B cell (primary cell): Measurements from ENCODE around the gene FHIT. TPM values are rescaled to one million over a fixed set of nuclear protein-coding genes. Genes with fewer than 3 reads are reported as not detected.

Experiments
- ATAC-seq: fragments of 200-7000 bp; cut with Tn5 transposase; one replicate; pipeline ENCODE4 v1.10.0; 2021; ENCODE audit warnings: low read depth, mild to moderate bottlenecking, moderate number of reproducible peaks, moderate library complexity
- CTCF ChIA-PET: fragments of 350-600 bp; sonication (Branson Sonifier 250); formaldehyde crosslinking; loops from one replicate; lab custom pipeline; 2021; ENCODE audit warnings: antibody characterized with exemption, inconsistent platforms; lab: Charles Lee
- POLR2A ChIA-PET: fragments of 350-600 bp; sonication (Branson Sonifier 250); formaldehyde crosslinking; loops from one replicate; lab custom pipeline; 2021; ENCODE audit warnings: antibody characterized with exemption; lab: Charles Lee
- DNase-seq: peaks from one replicate; pipeline ENCODE4 v3.0.0; 2013
- H2AFZ ChIP-seq: 2 replicates; pipeline ENCODE4 v1.6.1; 2012; ENCODE audit warnings: mild to moderate bottlenecking, low read depth, low read length; ENCODE audit not compliant: insufficient read depth, poor library complexity, severe bottlenecking
- H3K27ac ChIP-seq, 2 donors: 1 replicate in 1 of 2; 2 replicates in 1 of 2; pipeline ENCODE4 v1.5.1; 2012 to 2013; ENCODE audit warnings: low read length in 2 of 2, mild to moderate bottlenecking in 2 of 2, moderate library complexity in 1 of 2
- H3K27me3 ChIP-seq, 4 experiments: fragments of 200-600 bp in 1 of 4; sonication (generic) in 1 of 4; replicated peaks in 1 of 4; 1 replicate in 2 of 4; 2 replicates in 2 of 4; pipeline versions ENCODE4 v1.6.1 to v1.7.0; 2013 to 2016; ENCODE audit warnings: low read length in 3 of 4, mild to moderate bottlenecking in 2 of 4, mixed read lengths in 1 of 4, moderate library complexity in 1 of 4; ENCODE audit not compliant: insufficient read depth in 4 of 4, control insufficient read depth in 3 of 4; ENCODE audit errors: control extremely low read depth in 1 of 4
- H3K36me3 ChIP-seq, 2 experiments: replicated peaks in 1 of 2; 1 replicate in 1 of 2; 2 replicates in 1 of 2; pipeline versions ENCODE4 v1.6.1 to v1.7.1; 2013; ENCODE audit warnings: low read length in 1 of 2; ENCODE audit not compliant: insufficient read depth in 2 of 2, control insufficient read depth in 1 of 2; ENCODE audit errors: control extremely low read depth in 1 of 2, extremely low read depth in 1 of 2
- H3K4me1 ChIP-seq, 2 donors: fragments of 200-600 bp in 1 of 2; sonication (generic) in 1 of 2; 1 replicate in 1 of 2; 2 replicates in 1 of 2; pipeline versions ENCODE4 v1.5.1 to v1.6.1; 2013 to 2017; ENCODE audit warnings: low read length in 2 of 2; ENCODE audit not compliant: control insufficient read depth in 2 of 2, insufficient read depth in 2 of 2
- H3K4me2 ChIP-seq: replicated peaks from 2 replicates; pipeline ENCODE3; 2012; ENCODE audit warnings: mild to moderate bottlenecking, low read depth, low read length; ENCODE audit not compliant: poor library complexity, severe bottlenecking
- H3K4me3 ChIP-seq, 5 experiments: fragments of 200-600 bp in 1 of 5; sonication (generic) in 1 of 5; 1 replicate in 3 of 5; 2 replicates in 2 of 5; pipeline versions ENCODE4 v1.5.1 to v1.7.0; 2011 to 2016; ENCODE audit warnings: low read length in 4 of 5, mild to moderate bottlenecking in 4 of 5, low read depth in 2 of 5, control low read depth in 1 of 5, moderate library complexity in 1 of 5; ENCODE audit not compliant: insufficient read depth in 1 of 5; ENCODE audit errors: control extremely low read depth in 1 of 5, extremely low read depth in 1 of 5
- H3K79me2 ChIP-seq: fragments of 200-600 bp; sonication (generic); one replicate; pipeline ENCODE4 v1.6.0; 2016; ENCODE audit warnings: low read length; ENCODE audit not compliant: control insufficient read depth, insufficient read depth
- H3K9ac ChIP-seq: fragments of 200-600 bp; sonication (generic); 2 replicates; pipeline ENCODE4 v1.6.1; 2017; ENCODE audit warnings: mild to moderate bottlenecking, low read length, moderate library complexity
- H3K9me3 ChIP-seq, 3 donors: one replicate each; pipeline versions ENCODE4 v1.6.1 to v1.7.1; 2013; ENCODE audit warnings: low read length in 2 of 3; ENCODE audit not compliant: control insufficient read depth in 2 of 3, insufficient read depth in 1 of 3; ENCODE audit errors: control extremely low read depth in 1 of 3
- H4K20me1 ChIP-seq: 2 replicates; pipeline ENCODE4 v1.6.0; 2012; ENCODE audit warnings: mild to moderate bottlenecking, low read length; ENCODE audit not compliant: insufficient read depth, control insufficient read depth, poor library complexity, severe bottlenecking
- H3K27ac Mint-ChIP-seq: one replicate; pipeline ENCODE4 v1.8.0; 2021; ENCODE audit warnings: mixed read lengths
- H3K27me3 Mint-ChIP-seq: one replicate; pipeline ENCODE4 v1.8.0; 2021; ENCODE audit warnings: mixed read lengths
- H3K4me1 Mint-ChIP-seq: one replicate; pipeline ENCODE4 v1.8.0; 2021; ENCODE audit warnings: mixed read lengths
- H3K4me3 Mint-ChIP-seq: one replicate; pipeline ENCODE4 v1.8.0; 2021; ENCODE audit warnings: mixed read lengths
- H3K9me3 Mint-ChIP-seq: one replicate; pipeline ENCODE4 v1.8.0; 2022; ENCODE audit warnings: mixed read lengths; ENCODE audit not compliant: insufficient read depth
- CTCF ChIP-seq: fragments of 200-600 bp; IDR thresholded peaks from one replicate; pipeline ENCODE4 v1.8.0; 2022; ENCODE audit warnings: antibody characterized with exemption, mild to moderate bottlenecking
- EZH2 ChIP-seq: IDR thresholded peaks from 2 replicates; pipeline ENCODE4 v1.6.1; 2012; ENCODE audit warnings: borderline replicate concordance, low read depth, mild to moderate bottlenecking, moderate library complexity, low read length; ENCODE audit not compliant: insufficient read depth, poor library complexity, severe bottlenecking
- WGBS: methylation state at CpG from one replicate; pipeline ENCODE4 v1.1.5; 2013; ENCODE audit warnings: missing lambda C conversion rate; ENCODE audit not compliant: insufficient coverage; 5-methylcytosine and 5-hydroxymethylcytosine counted together
- intact Hi-C: fragments of 100-400 bp; cut with micrococcal nuclease; formaldehyde crosslinking; loops from one replicate; pipeline ENCODE4 v1.10.0; 2022
- polyA plus RNA-seq: library from polyadenylated mRNA; depleted of rRNA; stranded (reverse); fragments of >200 nt; gene quantifications from 2 replicates; pipeline ENCODE4 v1.2.3, GENCODE V29; 2012
- total RNA-seq, 2 donors: library from RNA; stranded (reverse); fragments of 120-200 nt in 1 of 2; gene quantifications; 1 replicate in 1 of 2; 2 replicates in 1 of 2; pipeline versions ENCODE4 v1.2.3 to v1.2.4, GENCODE V29; 2013 to 2022

Gene FHIT
- total and polyA plus RNA-seq, 2 donors (not counting 1 experiment from before 2014, with no cell fraction given) = 1.7 to 7.8 TPM

DNA sequence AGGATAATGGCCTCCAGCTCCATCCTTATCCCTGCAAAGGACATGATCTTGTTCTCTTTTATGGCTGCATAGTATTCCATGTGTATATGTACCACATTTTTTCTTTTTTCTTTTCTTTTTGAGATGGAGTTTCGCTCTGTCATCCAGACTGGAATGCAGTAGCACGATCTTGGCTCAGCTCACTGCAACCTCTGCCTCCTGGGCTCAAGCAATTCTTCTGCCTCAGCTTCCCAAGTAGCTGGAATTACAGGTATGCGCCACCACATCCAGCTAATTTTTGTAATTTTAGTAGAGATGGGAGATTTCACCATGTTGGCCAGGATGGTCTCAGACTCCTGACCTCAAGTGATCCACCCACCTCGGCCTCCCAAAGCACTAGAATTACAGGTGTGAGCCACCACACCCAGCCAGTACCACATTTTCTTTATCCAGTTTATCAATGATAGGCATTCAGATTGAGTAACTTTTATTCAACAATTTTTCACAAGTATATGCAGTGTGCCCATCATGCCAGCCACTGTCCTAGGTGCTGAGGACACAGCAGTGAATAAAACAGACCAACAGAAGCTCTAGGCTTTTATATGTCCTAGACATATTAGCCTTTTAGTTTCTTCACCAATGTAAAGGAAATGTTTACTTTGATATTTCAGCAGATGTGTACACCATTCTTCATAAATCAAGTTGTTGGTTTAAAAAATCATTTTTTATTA lies 815.2 kb downstream of the FHIT start:
- Mint-ChIP-seq H3K9me3 (no peaks in the 10 kb centered on the region), H3K27ac (no peak overlapping the region), H3K4me3 (no peak overlapping the region), H3K27me3 (no peaks in the 10 kb centered on the region), H3K4me1 (no peaks in the 10 kb centered on the region)
- CTCF ChIA-PET = no interaction called here
- H3K27me3 ChIP-seq = no peaks in the 10 kb centered on the region
- POLR2A ChIA-PET = no interaction called here
- no peak overlapping the region for H3K4me2 ChIP-seq
- no peak for DNase-seq
- WGBS = 100% methylated on average over 1 of the region's 4 CpGs
- no peak for TF ChIP-seq EZH2
- no peak for TF ChIP-seq CTCF
- no peaks in the 10 kb centered on the region for H3K9me3 ChIP-seq
- no peaks in the 10 kb centered on the region for H3K36me3 ChIP-seq
- H3K9ac ChIP-seq = no peak overlapping the region
- intact Hi-C loops = no loop called here
- H3K4me3 ChIP-seq = no peak overlapping the region
- no peaks in the 10 kb centered on the region for H3K79me2 ChIP-seq
- H3K27ac ChIP-seq = no peak overlapping the region
- no peak for ATAC-seq
- no peaks in the 10 kb centered on the region for H4K20me1 ChIP-seq
- H2AFZ ChIP-seq = no peak overlapping the region
- H3K4me1 ChIP-seq = no peaks in the 10 kb centered on the region

DNA sequence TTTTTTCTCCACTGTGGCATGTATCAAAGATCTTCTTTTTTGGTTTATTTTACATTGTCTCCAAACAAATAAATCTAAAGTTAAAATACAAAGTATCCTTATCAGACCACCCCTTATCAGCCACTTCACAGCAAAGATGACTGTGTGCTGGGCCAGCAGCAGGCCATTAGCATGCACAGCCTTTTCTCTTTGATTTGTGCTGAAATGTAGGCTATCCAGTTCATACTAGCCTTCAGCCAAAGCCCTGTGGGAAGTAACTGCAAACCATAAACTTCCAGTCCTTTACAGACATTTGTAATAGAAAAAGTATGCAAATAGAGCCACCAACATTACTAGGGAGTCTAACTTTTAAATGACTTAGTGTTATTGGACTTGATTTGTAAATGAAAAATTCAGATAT lies 816.3 kb downstream of the FHIT start:
- ChIA-PET POLR2A (no interaction called here), CTCF (no interaction called here)
- intact Hi-C loops = no loop called here
- no peaks in the 10 kb centered on the region for H3K9me3 ChIP-seq
- H3K4me2 ChIP-seq = no peak overlapping the region
- H3K79me2 ChIP-seq = no peaks in the 10 kb centered on the region
- no peak overlapping the region for H3K4me3 Mint-ChIP-seq
- no peaks in the 10 kb centered on the region for H4K20me1 ChIP-seq
- no peak overlapping the region for H3K4me3 ChIP-seq
- TF ChIP-seq CTCF = no peak
- no peak for TF ChIP-seq EZH2
- no peak for DNase-seq
- H3K27ac ChIP-seq = no peak overlapping the region
- no peaks in the 10 kb centered on the region for H3K4me1 ChIP-seq
- H3K4me1 Mint-ChIP-seq = no peaks in the 10 kb centered on the region
- H3K9ac ChIP-seq = no peak overlapping the region
- H3K27ac Mint-ChIP-seq = no peak overlapping the region
- no peaks in the 10 kb centered on the region for H3K36me3 ChIP-seq
- H3K27me3 ChIP-seq = no peaks in the 10 kb centered on the region
- H2AFZ ChIP-seq = no peak overlapping the region
- no peak for ATAC-seq
- H3K9me3 Mint-ChIP-seq = no peaks in the 10 kb centered on the region
- H3K27me3 Mint-ChIP-seq = no peaks in the 10 kb centered on the region
